IMR-90 (cell line): Measurements from ENCODE around the gene CCDC107. TPM values are rescaled to one million over a fixed set of nuclear protein-coding genes. Genes with fewer than 3 reads are reported as not detected.

Experiments used
- ATAC-seq: fragments of 200-7000 bp; cut with Tn5 transposase; 2 replicates; pipeline ENCODE4 v1.9.1; 2020; ENCODE audit warnings: low read depth, mild to moderate bottlenecking, moderate library complexity
- BruUV-seq: library from RNA; stranded (reverse); fragments of 400-500 nt; replicated peaks from 2 replicates; lab custom pipeline; 2021; lab: Mats Ljungman, UMichigan
- CTCF ChIA-PET: fragments of 300-600 bp; formaldehyde crosslinking; extraction: SDS; loops from one replicate; lab custom pipeline; 2021; ENCODE audit warnings: antibody characterized with exemption; lab: Yijun Ruan, JAX
- POLR2A ChIA-PET: fragments of 300-600 bp; sonication (Branson Sonifier 250); formaldehyde crosslinking; loops from one replicate; lab custom pipeline; 2022; ENCODE audit warnings: antibody characterized with exemption; ENCODE audit not compliant: unreplicated experiment; lab: Charles Lee
- DNase-seq: peaks from one replicate; pipeline ENCODE4 v3.0.0; 2013
- H2AFZ ChIP-seq: replicated peaks from 2 replicates; pipeline ENCODE3; 2013; ENCODE audit warnings: low read length, mild to moderate bottlenecking; ENCODE audit not compliant: poor library complexity
- H2AK5ac ChIP-seq: 2 replicates; pipeline ENCODE4 v1.6.1; 2013; ENCODE audit warnings: low read depth, low read length, inconsistent platforms
- H2AK9ac ChIP-seq: replicated peaks from 2 replicates; pipeline ENCODE3; 2013; ENCODE audit warnings: mild to moderate bottlenecking, low read depth, low read length, moderate library complexity; ENCODE audit not compliant: poor library complexity
- H2BK120ac ChIP-seq: 2 replicates; pipeline ENCODE4 v1.6.1; 2013; ENCODE audit warnings: low read depth, low read length, inconsistent platforms
- H2BK15ac ChIP-seq: 3 replicates; pipeline ENCODE4 v1.6.1; 2013; ENCODE audit warnings: low read depth, low read length, inconsistent platforms
- H2BK20ac ChIP-seq: 2 replicates; pipeline ENCODE4 v1.6.1; 2013; ENCODE audit warnings: low read depth, mild to moderate bottlenecking, inconsistent platforms, low read length, moderate library complexity
- H2BK5ac ChIP-seq: 2 replicates; pipeline ENCODE4 v1.6.1; 2013; ENCODE audit warnings: mild to moderate bottlenecking, low read depth, low read length, inconsistent platforms; ENCODE audit not compliant: poor library complexity, severe bottlenecking
- H3K14ac ChIP-seq: replicated peaks from 2 replicates; pipeline ENCODE4 v1.6.1; 2013; ENCODE audit warnings: low read depth, low read length, inconsistent platforms
- H3K18ac ChIP-seq: 2 replicates; pipeline ENCODE4 v1.6.1; 2013; ENCODE audit warnings: low read depth, low read length, control low read depth
- H3K23ac ChIP-seq: 2 replicates; pipeline ENCODE4 v1.6.1; 2013; ENCODE audit warnings: low read depth, low read length, inconsistent platforms
- H3K27ac ChIP-seq: 2 replicates; pipeline ENCODE4 v1.5.1; 2013; ENCODE audit warnings: mild to moderate bottlenecking, control low read depth, low read length; ENCODE audit not compliant: insufficient read depth
- H3K27me3 ChIP-seq: 2 replicates; pipeline ENCODE4 v1.6.1; 2013; ENCODE audit warnings: low read length; ENCODE audit not compliant: control insufficient read depth, insufficient read depth
- H3K36me3 ChIP-seq: 2 replicates; pipeline ENCODE4 v1.6.1; 2013; ENCODE audit warnings: low read length, mixed read lengths; ENCODE audit not compliant: control insufficient read depth, insufficient read depth
- H3K4ac ChIP-seq: 2 replicates; pipeline ENCODE4 v1.6.1; 2013; ENCODE audit warnings: low read depth, low read length, inconsistent platforms
- H3K4me1 ChIP-seq: 2 replicates; pipeline ENCODE4 v1.6.1; 2013; ENCODE audit warnings: low read length, mixed read lengths; ENCODE audit not compliant: control insufficient read depth, insufficient read depth
- H3K4me2 ChIP-seq: 2 replicates; pipeline ENCODE4 v1.6.1; 2013; ENCODE audit warnings: low read depth, mild to moderate bottlenecking, control low read depth, low read length, moderate library complexity
- H3K4me3 ChIP-seq: 2 replicates; pipeline ENCODE4 v1.5.1; 2013; ENCODE audit warnings: low read depth, mild to moderate bottlenecking, control low read depth, low read length, moderate library complexity; ENCODE audit not compliant: insufficient read depth
- H3K56ac ChIP-seq: 2 replicates; pipeline ENCODE4 v1.6.1; 2013; ENCODE audit warnings: low read length, inconsistent platforms; ENCODE audit not compliant: insufficient read depth; ENCODE audit errors: extremely low read depth
- H3K79me1 ChIP-seq, 2 experiments: 2 replicates each; pipeline ENCODE4 v1.6.1; 2013; ENCODE audit warnings: low read length in 2 of 2, inconsistent platforms in 1 of 2, low read depth in 1 of 2
- H3K9ac ChIP-seq: 2 replicates; pipeline ENCODE4 v1.6.1; 2013; ENCODE audit warnings: low read depth, low read length, control low read depth
- H3K9me1 ChIP-seq: 2 replicates; pipeline ENCODE4 v1.6.1; 2013; ENCODE audit warnings: low read length, inconsistent platforms; ENCODE audit not compliant: insufficient read depth
- H3K9me3 ChIP-seq: 2 replicates; pipeline ENCODE4 v1.6.1; 2013; ENCODE audit warnings: low read length; ENCODE audit not compliant: control insufficient read depth, insufficient read depth
- H4K20me1 ChIP-seq: 2 replicates; pipeline ENCODE4 v1.6.1; 2013; ENCODE audit warnings: low read length, inconsistent platforms; ENCODE audit not compliant: insufficient read depth
- H4K5ac ChIP-seq: 2 replicates; pipeline ENCODE4 v1.6.1; 2013; ENCODE audit warnings: mild to moderate bottlenecking, low read depth, low read length, control low read depth
- H4K8ac ChIP-seq, 2 experiments: 2 replicates each; pipeline ENCODE4 v1.6.1; 2013; ENCODE audit warnings: low read depth in 2 of 2, low read length in 2 of 2, control low read depth in 1 of 2, inconsistent platforms in 1 of 2
- H4K91ac ChIP-seq: 2 replicates; pipeline ENCODE4 v1.6.1; 2013; ENCODE audit warnings: low read depth, low read length, inconsistent platforms; ENCODE audit not compliant: insufficient read depth
- ELK1 ChIP-seq: fragments of 150-350 bp; IDR thresholded peaks from 2 replicates; pipeline ENCODE4 v1.6.1; 2016; ENCODE audit warnings: low read depth, mild to moderate bottlenecking, low read length, moderate library complexity, borderline replicate concordance
- MXI1 ChIP-seq: IDR thresholded peaks from 2 replicates; pipeline ENCODE4 v1.6.1; 2012; ENCODE audit warnings: low read depth, mild to moderate bottlenecking, low read length, moderate library complexity, borderline replicate concordance
- NFE2L2 ChIP-seq: fragments of 150-350 bp; IDR thresholded peaks from 2 replicates; pipeline ENCODE4 v1.6.1; 2016; ENCODE audit warnings: low read depth, mild to moderate bottlenecking, low read length
- RAD21 ChIP-seq: IDR thresholded peaks from 2 replicates; pipeline ENCODE4 v1.6.1; 2012; ENCODE audit warnings: low read length, improper control_type of control experiment
- WGBS, 2 experiments: methylation state at CpG; one replicate each; pipeline versions ENCODE4 v1.1.5 to v1.1.7; 2013; ENCODE audit warnings: missing lambda C conversion rate in 2 of 2; ENCODE audit not compliant: insufficient read length in 1 of 2; ENCODE audit errors: extremely low coverage in 2 of 2; 5-methylcytosine and 5-hydroxymethylcytosine counted together
- dilution Hi-C: fragments of 300-500 bp; cut with HindIII; formaldehyde crosslinking; loops from one replicate; pipeline ENCODE4 v1.14.3; 2018; ENCODE audit warnings: low sequenced_read_pairs; ENCODE audit not compliant: unreplicated experiment
- in situ Hi-C: fragments of 300-500 bp; cut with MboI; formaldehyde crosslinking; loops from 3 replicates; pipeline ENCODE4 v1.14.3; 2019; ENCODE audit warnings: low sequenced_read_pairs, inconsistent platforms, mixed read lengths
- intact Hi-C: fragments of 100-400 bp; cut with micrococcal nuclease; formaldehyde crosslinking; loops from 2 replicates; pipeline ENCODE4 v1.10.0; 2022
- polyA plus RNA-seq, 3 experiments: library from polyadenylated mRNA; depleted of rRNA; stranded (reverse); fragments of >200 nt; gene quantifications; 2 replicates each; pipeline ENCODE4 v1.2.3, GENCODE V29; 2012; ENCODE audit warnings: low replicate concordance in 1 of 3
- total RNA-seq: library from RNA; depleted of rRNA; stranded (reverse); fragments of >200 nt; gene quantifications from 2 replicates; pipeline ENCODE4 v1.2.3, GENCODE V29; 2012

CCDC107 gene
- total and polyA plus RNA-seq, 2 of the 4 experiments (the other 2 are of a cell fraction), result 6.8 to 21.1 TPM

- Histone ChIP-seq H2AK9ac (peak overlapping the region; percentile 17), H3K4me2 (no peak overlapping the region; the same call in 1 of the 2 replicates), H3K79me1 (peaks cover 13 to 70% of the 10 kb centered on the region in 2 experiments), H2BK5ac (peak overlapping the region; percentile 82), H2AK5ac (peak overlapping the region; percentile 14; the same call in 1 of the 2 replicates), H3K18ac (no peak overlapping the region), H2BK15ac (no peak overlapping the region), H2AFZ (peak overlapping the region; percentile 25), H4K20me1 (peaks cover 72% of the 10 kb centered on the region), H3K36me3 (peaks cover 53% of the 10 kb centered on the region), H3K4me3 (no peak overlapping the region), H4K91ac (peak overlapping the region; percentile 5; the same call in 1 of the 2 replicates), H3K27ac (peak overlapping the region; percentile 47), H2BK120ac (no peak overlapping the region), H3K9ac (peak overlapping the region; percentile 23; the same call in 1 of the 2 replicates), H3K14ac (peak overlapping the region; percentile 53; the same call in 1 of the 2 replicates), H3K4ac (peak overlapping the region; percentile 69), H3K4me1 (peaks cover 55% of the 10 kb centered on the region), H3K23ac (no peak overlapping the region), H2BK20ac (no peak overlapping the region), H3K27me3 (no peaks in the 10 kb centered on the region), H3K56ac (no peak overlapping the region), H3K9me1 (peaks cover 53% of the 10 kb centered on the region), H4K8ac (peak overlapping the region in 1 of 2 experiments; percentile 12; a peak in 1 of 4 replicates), H3K9me3 (no peaks in the 10 kb centered on the region), H4K5ac (no peak overlapping the region; the same call in 1 of the 2 replicates)
- no TSS peak for BruUV-seq
- 82% methylated on average over 3 of the region's 6 CpGs; no CpG with 5 or more reads in 1 of the 2 experiments for WGBS, 2 experiments
- peak; percentile 0; the same call in 1 of the 2 replicates for ATAC-seq
- TF ChIP-seq ELK1 (no peak), RAD21 (no peak), MXI1 (no peak), NFE2L2 (no peak)
- intact Hi-C loops (loop anchor here (10.0 kb wide), 1 partner anchor 77 kb away; the partner anchor contains the start of gene TESK1), in situ Hi-C loops (no loop called here), dilution Hi-C loops (no loop called here)
- ChIA-PET POLR2A (interaction anchor here (1.3 kb wide), 1 partner anchor 21 kb away, joined by 3 read pairs; no protein-coding TSS in a partner anchor), CTCF (no interaction called here)
- DNase-seq, result no peak
These were observed 24.0 kb downstream of the CCDC107 start for GRCh38 chr9:35682051-35682450.
